Type B pancreatic cell (in vitro differentiated cells): ENCODE measurements around the gene RTTN. TPM values are rescaled to one million over a fixed set of nuclear protein-coding genes. Genes with fewer than 3 reads are reported as not detected.

Experiments
- DNase-seq: peaks from one replicate; pipeline ENCODE4 v3.0.0; 2021; ENCODE audit warnings: mixed read lengths; ENCODE audit not compliant: unreplicated experiment; ENCODE audit errors: extremely low spot score
- H3K27ac Mint-ChIP-seq: 2 replicates; pipeline ENCODE4 v1.8.0; 2021; ENCODE audit warnings: mild to moderate bottlenecking, mixed read lengths
- H3K27me3 Mint-ChIP-seq: 2 replicates; pipeline ENCODE4 v1.8.0; 2021; ENCODE audit warnings: mixed read lengths
- H3K36me3 Mint-ChIP-seq: 2 replicates; pipeline ENCODE4 v1.8.0; 2021; ENCODE audit warnings: mixed read lengths
- H3K4me1 Mint-ChIP-seq: one replicate; pipeline ENCODE4 v1.8.0; 2021; ENCODE audit warnings: mixed read lengths; ENCODE audit not compliant: unreplicated experiment
- H3K4me3 Mint-ChIP-seq: 2 replicates; pipeline ENCODE4 v1.8.0; 2021; ENCODE audit warnings: mild to moderate bottlenecking, mixed read lengths
- H3K9me3 Mint-ChIP-seq: 2 replicates; pipeline ENCODE4 v1.8.0; 2021; ENCODE audit warnings: mixed read lengths
- CTCF ChIP-seq: fragments of 200-600 bp; sonication (generic); conservative IDR thresholded peaks from 2 replicates; pipeline ENCODE4 v1.5.0; 2021; ENCODE audit warnings: antibody characterized with exemption, mild to moderate bottlenecking
- total RNA-seq: library from RNA; stranded (reverse); gene quantifications from 2 replicates; pipeline ENCODE4 v1.2.1, GENCODE V29; 2021; ENCODE audit warnings: low replicate concordance

RTTN gene
- total RNA-seq, 1 donor from 2014 or later, result 29.3 TPM

GRCh38 chr18:70021043-70021442, 184.4 kb downstream of the RTTN start:
- Mint-ChIP-seq H3K9me3 (no peaks in the 10 kb centered on the region), H3K36me3 (peaks cover 36% of the 10 kb centered on the region), H3K27ac (no peak overlapping the region), H3K4me3 (no peak overlapping the region), H3K27me3 (no peaks in the 10 kb centered on the region), H3K4me1 (no peaks in the 10 kb centered on the region)
- DNase-seq, result no peak
- TF ChIP-seq CTCF, result no peak

GRCh38 chr18:70019991-70020390, 185.5 kb downstream of the RTTN start:
- Mint-ChIP-seq H3K27me3 (no peaks in the 10 kb centered on the region), H3K4me3 (no peak overlapping the region), H3K27ac (no peak overlapping the region), H3K36me3 (peaks cover 28% of the 10 kb centered on the region), H3K9me3 (no peaks in the 10 kb centered on the region), H3K4me1 (no peaks in the 10 kb centered on the region)
- no peak for TF ChIP-seq CTCF
- no peak for DNase-seq

GRCh38 chr18:70019136-70019535, 186.4 kb downstream of the RTTN start:
- H3K36me3 Mint-ChIP-seq, result peaks cover 24% of the 10 kb centered on the region
- H3K4me3 Mint-ChIP-seq, result no peak overlapping the region
- no peaks in the 10 kb centered on the region for H3K4me1 Mint-ChIP-seq
- no peaks in the 10 kb centered on the region for H3K9me3 Mint-ChIP-seq
- no peak for TF ChIP-seq CTCF
- H3K27me3 Mint-ChIP-seq, result no peaks in the 10 kb centered on the region
- no peak overlapping the region for H3K27ac Mint-ChIP-seq
- no peak for DNase-seq

GRCh38 chr18:70015127-70015526, 190.4 kb downstream of the RTTN start:
- Mint-ChIP-seq H3K27ac (no peak overlapping the region), H3K4me1 (no peaks in the 10 kb centered on the region), H3K9me3 (peaks cover 4% of the 10 kb centered on the region), H3K4me3 (no peak overlapping the region), H3K27me3 (no peaks in the 10 kb centered on the region), H3K36me3 (peaks cover 20% of the 10 kb centered on the region)
- DNase-seq, result no peak
- TF ChIP-seq CTCF, result no peak

GRCh38 chr18:70005580-70005979, 199.9 kb downstream of the RTTN start:
- TF ChIP-seq CTCF, result no peak
- Mint-ChIP-seq H3K9me3 (peaks cover 5% of the 10 kb centered on the region), H3K4me3 (no peak overlapping the region), H3K27me3 (no peaks in the 10 kb centered on the region), H3K4me1 (no peaks in the 10 kb centered on the region), H3K36me3 (peaks cover 21% of the 10 kb centered on the region), H3K27ac (no peak overlapping the region)
- DNase-seq, result no peak

- no peak overlapping the region for H3K27ac Mint-ChIP-seq
- no peaks in the 10 kb centered on the region for H3K4me1 Mint-ChIP-seq
- peaks cover 13% of the 10 kb centered on the region for H3K36me3 Mint-ChIP-seq
- no peak overlapping the region for H3K4me3 Mint-ChIP-seq
- DNase-seq, result no peak
- H3K27me3 Mint-ChIP-seq, result no peaks in the 10 kb centered on the region
- TF ChIP-seq CTCF, result no peak
- H3K9me3 Mint-ChIP-seq, result peaks cover 3% of the 10 kb centered on the region
Observed at GRCh38 chr18:70004696-70005095, 200.8 kb downstream of the RTTN start.
